Central memory CD8-positive, alpha-beta T cell (primary cell): ENCODE measurements around the gene PROZ.

Experiments
- ATAC-seq: fragments of 150-1000 bp; cut with Tn5 transposase; replicated peaks from 2 replicates; pipeline ENCODE4 v1.10.0; 2022; ENCODE audit warnings: mild to moderate bottlenecking, moderate FRiP score, moderate number of reproducible peaks; ENCODE audit not compliant: poor library complexity, severe bottlenecking; ENCODE audit errors: extremely low read depth
- DNase-seq, 2 donors: peaks; one replicate each; pipeline ENCODE4 v3.0.0; 2021; ENCODE audit warnings: low spot score in 2 of 2
- H3K27ac Mint-ChIP-seq: one replicate; pipeline ENCODE4 v1.8.0; 2022; ENCODE audit warnings: low read depth, mild to moderate bottlenecking, moderate library complexity, mixed read lengths
- H3K27me3 Mint-ChIP-seq: one replicate; pipeline ENCODE4 v1.8.0; 2022; ENCODE audit warnings: mixed read lengths
- H3K36me3 Mint-ChIP-seq: one replicate; pipeline ENCODE4 v1.8.0; 2022; ENCODE audit warnings: mild to moderate bottlenecking, moderate library complexity, mixed read lengths; ENCODE audit not compliant: insufficient read depth
- H3K4me1 Mint-ChIP-seq: one replicate; pipeline ENCODE4 v1.8.0; 2022; ENCODE audit warnings: mixed read lengths
- H3K4me3 Mint-ChIP-seq: one replicate; pipeline ENCODE4 v1.8.0; 2022; ENCODE audit warnings: mild to moderate bottlenecking, moderate library complexity, mixed read lengths
- H3K9me3 Mint-ChIP-seq: one replicate; pipeline ENCODE4 v1.8.0; 2022; ENCODE audit warnings: mixed read lengths

PROZ gene

GRCh38 chr13:113150550-113151365, 7.7 kb upstream of the PROZ start:
- Mint-ChIP-seq H3K27ac (no peak overlapping the region), H3K36me3 (peaks cover 10% of the 10 kb centered on the region), H3K4me3 (no peak overlapping the region), H3K4me1 (peaks cover 25% of the 10 kb centered on the region), H3K9me3 (peaks cover 5% of the 10 kb centered on the region), H3K27me3 (peaks cover 14% of the 10 kb centered on the region)
- no peak for DNase-seq
- ATAC-seq, result no peak

- no peak for ATAC-seq
- Mint-ChIP-seq H3K4me1 (peaks cover 26% of the 10 kb centered on the region), H3K27ac (peak overlapping the region; percentile 86), H3K27me3 (peaks cover 5% of the 10 kb centered on the region), H3K36me3 (peaks cover 10% of the 10 kb centered on the region), H3K4me3 (peak overlapping the region; percentile 77), H3K9me3 (peaks cover 8% of the 10 kb centered on the region)
- DNase-seq, result no peak
Measured at GRCh38 chr13:113151745-113152690, 6.4 kb upstream of the PROZ start.

- no peak for ATAC-seq
Measured at GRCh38 chr13:113152691-113152983, 5.8 kb upstream of the PROZ start.

GRCh38 chr13:113152984-113153809, 5.3 kb upstream of the PROZ start:
- no peaks in the 10 kb centered on the region for H3K27me3 Mint-ChIP-seq
- peak overlapping the region; percentile 77 for H3K4me3 Mint-ChIP-seq
- DNase-seq, result no peak
- peaks cover 28% of the 10 kb centered on the region for H3K4me1 Mint-ChIP-seq
- peaks cover 10% of the 10 kb centered on the region for H3K36me3 Mint-ChIP-seq
- peak; percentile 27 for ATAC-seq
- peak overlapping the region; percentile 86 for H3K27ac Mint-ChIP-seq
- peaks cover 8% of the 10 kb centered on the region for H3K9me3 Mint-ChIP-seq

More at GRCh38 chr13:113152691-113152983, 5.8 kb upstream of the PROZ start:
- Mint-ChIP-seq H3K27ac (peak overlapping the region; percentile 86), H3K27me3 (no peaks in the 10 kb centered on the region), H3K9me3 (peaks cover 8% of the 10 kb centered on the region), H3K4me1 (peaks cover 26% of the 10 kb centered on the region), H3K4me3 (peak overlapping the region; percentile 77), H3K36me3 (peaks cover 10% of the 10 kb centered on the region)
- no peak for DNase-seq

GRCh38 chr13:113153810-113154748, 4.4 kb upstream of the PROZ start:
- Mint-ChIP-seq H3K4me1 (peaks cover 33% of the 10 kb centered on the region), H3K27ac (peak overlapping the region; percentile 89), H3K36me3 (peaks cover 10% of the 10 kb centered on the region), H3K27me3 (no peaks in the 10 kb centered on the region), H3K9me3 (peaks cover 8% of the 10 kb centered on the region), H3K4me3 (peak overlapping the region; percentile 77)
- DNase-seq (peak; percentile 40 to 42), ATAC-seq (peak; percentile 73)

GRCh38 chr13:113155201-113155600, 3.2 kb upstream of the PROZ start:
- no peaks in the 10 kb centered on the region for H3K27me3 Mint-ChIP-seq
- H3K27ac Mint-ChIP-seq, result peak overlapping the region; percentile 89
- H3K36me3 Mint-ChIP-seq, result peaks cover 10% of the 10 kb centered on the region
- peak overlapping the region; percentile 66 for H3K4me3 Mint-ChIP-seq
- peaks cover 33% of the 10 kb centered on the region for H3K4me1 Mint-ChIP-seq
- DNase-seq, result no peak
- ATAC-seq, result no peak
- H3K9me3 Mint-ChIP-seq, result peaks cover 8% of the 10 kb centered on the region

- peaks cover 8% of the 10 kb centered on the region for H3K9me3 Mint-ChIP-seq
- DNase-seq, result no peak
- ATAC-seq, result no peak
- H3K27ac Mint-ChIP-seq, result no peak overlapping the region
- no peaks in the 10 kb centered on the region for H3K27me3 Mint-ChIP-seq
- H3K4me1 Mint-ChIP-seq, result peaks cover 35% of the 10 kb centered on the region
- H3K36me3 Mint-ChIP-seq, result peaks cover 11% of the 10 kb centered on the region
- H3K4me3 Mint-ChIP-seq, result no peak overlapping the region
Measured at GRCh38 chr13:113155982-113156655, 2.3 kb upstream of the PROZ start.

- H3K27ac Mint-ChIP-seq, result no peak overlapping the region
- H3K4me3 Mint-ChIP-seq, result no peak overlapping the region
- ATAC-seq (no peak), DNase-seq (no peak)
- H3K36me3 Mint-ChIP-seq, result peaks cover 13% of the 10 kb centered on the region
- peaks cover 31% of the 10 kb centered on the region for H3K4me1 Mint-ChIP-seq
- H3K27me3 Mint-ChIP-seq, result no peaks in the 10 kb centered on the region
- H3K9me3 Mint-ChIP-seq, result peaks cover 8% of the 10 kb centered on the region
Measured at GRCh38 chr13:113157206-113157928, 1.1 kb upstream of the PROZ start.

GRCh38 chr13:113158946-113159345, 498 bp downstream of the PROZ start:
- no peaks in the 10 kb centered on the region for H3K27me3 Mint-ChIP-seq
- DNase-seq, result no peak
- ATAC-seq, result no peak
- peaks cover 8% of the 10 kb centered on the region for H3K9me3 Mint-ChIP-seq
- no peak overlapping the region for H3K4me3 Mint-ChIP-seq
- peaks cover 12% of the 10 kb centered on the region for H3K36me3 Mint-ChIP-seq
- H3K4me1 Mint-ChIP-seq, result peaks cover 34% of the 10 kb centered on the region
- H3K27ac Mint-ChIP-seq, result no peak overlapping the region

GRCh38 chr13:113159701-113160100, 1.3 kb downstream of the PROZ start:
- DNase-seq (no peak), ATAC-seq (no peak)
- Mint-ChIP-seq H3K36me3 (peaks cover 9% of the 10 kb centered on the region), H3K27me3 (no peaks in the 10 kb centered on the region), H3K9me3 (peaks cover 8% of the 10 kb centered on the region), H3K27ac (no peak overlapping the region), H3K4me3 (no peak overlapping the region), H3K4me1 (peaks cover 39% of the 10 kb centered on the region)
